Measurements from ENCODE around the gene UGT1A9. TPM values are rescaled to one million over a fixed set of nuclear protein-coding genes. Genes with fewer than 3 reads are reported as not detected.
"Not testable (repeated sequence)": the region's sequence is repeated elsewhere in the genome, so short reads cannot be mapped to it uniquely, and the experiment has no call there.

UGT1A9 gene
- not detected for total RNA-seq

GRCh38 chr2:233671290-233672161 lies at the start of gene UGT1A9:
Gene UGT1A9, plus strand, starts transcription at chr2:233671898. Its CDS starts 37 bp downstream, at chr2:233671935.
- no peaks in the 10 kb centered on the region for H3K27me3 ChIP-seq
- intact Hi-C loops (cut with DNase I) = no loop called here
- WGBS, 2 donors = 83 to 86% methylated on average over 5 of the region's 5 CpGs
- no peaks in the 10 kb centered on the region for H3K4me1 ChIP-seq
- no peaks in the 10 kb centered on the region for H3K36me3 ChIP-seq
- H3K27ac ChIP-seq = no peak within 1 kb of the TSS
- TF ChIP-seq POLR2A (IDR thresholded peaks at IDR 0.05) (no peak), CTCF (IDR thresholded peaks at IDR 0.05) (no peak)
- H3K9me3 ChIP-seq = no peaks in the 10 kb centered on the region
- no peak for DNase-seq
- no peak within 1 kb of the TSS for H3K4me3 ChIP-seq (replicated peaks in 1 of 3)

DNA sequence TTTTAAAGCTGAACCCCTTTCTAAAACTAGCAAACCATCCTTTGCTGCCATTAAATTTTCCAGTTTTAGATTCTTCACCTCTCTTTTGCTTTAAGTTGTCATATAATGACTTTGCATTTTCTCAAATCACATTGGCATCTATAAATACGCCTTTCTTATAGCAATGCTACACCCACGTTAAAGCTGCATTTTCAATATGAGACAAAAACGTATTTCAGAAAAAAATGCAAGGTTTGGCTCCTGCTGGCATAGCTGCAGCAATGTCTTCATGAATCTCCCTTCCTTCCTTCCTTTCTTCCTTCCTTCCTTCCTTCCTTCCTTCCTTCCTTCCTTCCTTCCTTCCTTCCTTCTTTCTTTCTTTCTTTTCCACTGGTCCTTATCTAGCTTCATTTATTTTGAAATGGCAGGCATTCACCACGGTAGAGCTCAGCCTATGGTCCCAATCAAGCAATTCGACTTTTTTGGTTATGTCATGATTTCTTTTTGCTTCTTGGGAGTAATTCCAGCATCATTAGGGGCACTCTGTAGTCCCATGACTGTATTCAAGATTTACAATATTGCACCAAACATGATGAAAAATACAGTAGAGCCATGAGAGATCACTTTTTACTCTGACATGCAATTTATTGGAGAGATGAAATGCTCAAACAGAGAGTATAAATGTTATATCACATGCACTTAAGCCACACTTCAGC lies 44.2 kb upstream of the UGT1A9 start:
- 62 to 71% methylated on average over 5 of the region's 5 CpGs for WGBS, 2 donors
- Histone ChIP-seq H3K27me3 (no peaks in the 10 kb centered on the region), H3K4me1 (no peaks in the 10 kb centered on the region), H3K4me3 (replicated peaks in 1 of 3) (no peak overlapping the region), H3K27ac (no peak overlapping the region), H3K36me3 (no peaks in the 10 kb centered on the region), H3K9me3 (no peaks in the 10 kb centered on the region)
- TF ChIP-seq POLR2A (IDR thresholded peaks at IDR 0.05) (no peak), CTCF (IDR thresholded peaks at IDR 0.05) (no peak)
- intact Hi-C loops (cut with DNase I) = no loop called here
- DNase-seq = no peak

DNA sequence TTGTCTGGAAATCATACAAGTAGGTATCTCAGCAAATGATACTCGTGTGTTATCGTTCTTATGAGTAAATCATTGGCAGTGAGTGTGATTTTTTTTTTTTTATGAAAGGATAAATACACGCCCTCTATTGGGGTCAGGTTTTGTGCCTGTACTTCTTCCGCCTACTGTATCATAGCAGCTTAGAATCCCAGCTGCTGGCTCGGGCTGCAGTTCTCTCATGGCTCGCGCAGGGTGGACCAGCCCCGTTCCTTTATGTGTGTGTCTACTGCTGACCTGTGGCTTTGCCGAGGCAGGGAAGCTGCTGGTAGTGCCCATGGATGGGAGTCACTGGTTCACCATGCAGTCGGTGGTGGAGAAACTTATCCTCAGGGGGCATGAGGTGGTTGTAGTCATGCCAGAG lies 35.4 kb upstream of the UGT1A9 start, which contains the start of gene UGT1A10:
Gene UGT1A10, plus strand, starts transcription at position 143 of the 400 bp plus-strand sequence. Its CDS starts 75 bp downstream, at position 218.
- H3K4me3 ChIP-seq (replicated peaks in 1 of 3); H3K27me3 ChIP-seq; H3K27ac ChIP-seq; H3K36me3 ChIP-seq; H3K4me1 ChIP-seq; H3K9me3 ChIP-seq; DNase-seq; intact Hi-C loops (cut with DNase I): not testable (repeated sequence)
- 90 to 94% methylated on average over 10 of the region's 10 CpGs for WGBS, 2 donors

DNA sequence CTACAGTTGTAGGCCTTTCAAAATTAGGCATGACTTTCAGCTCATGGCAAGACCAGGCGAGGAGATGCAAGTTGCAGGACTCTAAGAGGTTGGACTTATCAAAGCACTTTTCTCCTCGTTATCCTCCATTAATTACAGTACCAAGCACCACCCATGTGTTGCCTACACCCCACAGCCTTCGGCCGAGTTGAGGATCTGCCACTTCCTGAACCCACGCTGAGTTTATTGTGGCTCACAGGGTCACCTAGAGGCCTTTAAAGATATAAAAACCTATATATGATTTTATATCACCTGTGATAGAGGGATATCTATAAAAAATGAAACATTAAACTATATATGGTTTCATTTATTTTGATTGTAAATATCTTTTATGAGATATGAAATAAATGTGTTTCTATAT lies 32.9 kb upstream of the UGT1A9 start:
- 74 to 76% methylated on average over 5 of the region's 5 CpGs for WGBS, 2 donors
- H3K9me3 ChIP-seq = no peaks in the 10 kb centered on the region
- TF ChIP-seq CTCF (IDR thresholded peaks at IDR 0.05) = no peak
- TF ChIP-seq POLR2A (IDR thresholded peaks at IDR 0.05) = no peak
- no peaks in the 10 kb centered on the region for H3K36me3 ChIP-seq
- no peaks in the 10 kb centered on the region for H3K27me3 ChIP-seq
- no peak overlapping the region for H3K4me3 ChIP-seq (replicated peaks in 1 of 3)
- no peak overlapping the region for H3K27ac ChIP-seq
- intact Hi-C loops (cut with DNase I) = no loop called here
- H3K4me1 ChIP-seq = no peaks in the 10 kb centered on the region
- DNase-seq = no peak

GRCh38 chr2:233639860-233640259 lies 31.8 kb upstream of the UGT1A9 start:
- Histone ChIP-seq H3K27ac (no peak overlapping the region), H3K9me3 (no peaks in the 10 kb centered on the region), H3K4me3 (replicated peaks in 1 of 3) (no peak overlapping the region), H3K36me3 (no peaks in the 10 kb centered on the region), H3K27me3 (no peaks in the 10 kb centered on the region), H3K4me1 (no peaks in the 10 kb centered on the region)
- no peak for TF ChIP-seq POLR2A (IDR thresholded peaks at IDR 0.05)
- no peak for DNase-seq
- intact Hi-C loops (cut with DNase I) = no loop called here

- Histone ChIP-seq H3K4me3 (replicated peaks in 1 of 3) (no peak overlapping the region), H3K27me3 (no peaks in the 10 kb centered on the region), H3K4me1 (no peaks in the 10 kb centered on the region), H3K36me3 (no peaks in the 10 kb centered on the region), H3K27ac (no peak overlapping the region), H3K9me3 (no peaks in the 10 kb centered on the region)
- peak in 1 of 2 donors; percentile 6 for DNase-seq
- intact Hi-C loops (cut with DNase I) = no loop called here
- WGBS, 2 donors = 100% methylated on average over 1 of the region's 1 CpG
- TF ChIP-seq POLR2A (IDR thresholded peaks at IDR 0.05) = no peak
- peak in 1 of 6 experiments; percentile 10 for TF ChIP-seq CTCF (IDR thresholded peaks at IDR 0.05)
Observed at GRCh38 chr2:233643128-233643527, 28.6 kb upstream of the UGT1A9 start.

DNA sequence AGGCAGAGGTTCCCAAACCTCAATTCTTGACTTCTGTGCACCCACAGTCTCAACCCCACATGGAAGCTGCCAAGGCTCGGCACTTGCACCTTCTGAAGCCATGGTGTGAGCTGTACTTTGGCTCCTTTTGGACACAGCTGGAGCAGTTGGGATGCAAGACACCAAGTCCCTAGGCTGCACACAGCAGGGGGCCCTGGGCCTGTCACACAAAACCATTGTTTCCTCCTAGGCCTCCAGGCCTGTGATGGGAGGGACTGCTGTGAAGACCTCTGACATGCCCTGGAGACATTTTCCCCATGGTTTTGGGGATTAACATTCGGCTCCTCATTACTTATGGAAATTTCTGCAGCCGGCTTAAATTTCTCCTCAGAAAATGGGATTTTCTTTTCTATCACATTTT lies 25.7 kb upstream of the UGT1A9 start:
- H3K4me3 ChIP-seq (replicated peaks in 1 of 3); H3K27ac ChIP-seq; H3K36me3 ChIP-seq; H3K27me3 ChIP-seq; H3K9me3 ChIP-seq; H3K4me1 ChIP-seq; intact Hi-C loops (cut with DNase I); DNase-seq: not testable (repeated sequence)
- 88 to 91% methylated on average over 3 of the region's 3 CpGs for WGBS, 2 donors

All from thyroid gland (tissue), 4 donors.